Forelimb muscle (tissue), 1 donor: ENCODE measurements around the gene RFC2. TPM values are rescaled to one million over a fixed set of nuclear protein-coding genes. Genes with fewer than 3 reads are reported as not detected.

Experiments
- DNase-seq: peaks from one replicate; pipeline ENCODE4 v3.0.0-alpha.2; 2013; ENCODE audit warnings: low read depth
- polyA plus RNA-seq: library from polyadenylated mRNA; unstranded; fragments of 120-200 nt; gene quantifications from one replicate; pipeline ENCODE4 v1.2.1, GENCODE V29; 2013; ENCODE audit not compliant: insufficient read length

The RFC2 gene
- polyA plus RNA-seq, 1 donor, result 38.1 TPM

- no peak for DNase-seq
These were observed 63.0 kb downstream of the RFC2 start for GRCh38 chr7:74191231-74191630.

DNA sequence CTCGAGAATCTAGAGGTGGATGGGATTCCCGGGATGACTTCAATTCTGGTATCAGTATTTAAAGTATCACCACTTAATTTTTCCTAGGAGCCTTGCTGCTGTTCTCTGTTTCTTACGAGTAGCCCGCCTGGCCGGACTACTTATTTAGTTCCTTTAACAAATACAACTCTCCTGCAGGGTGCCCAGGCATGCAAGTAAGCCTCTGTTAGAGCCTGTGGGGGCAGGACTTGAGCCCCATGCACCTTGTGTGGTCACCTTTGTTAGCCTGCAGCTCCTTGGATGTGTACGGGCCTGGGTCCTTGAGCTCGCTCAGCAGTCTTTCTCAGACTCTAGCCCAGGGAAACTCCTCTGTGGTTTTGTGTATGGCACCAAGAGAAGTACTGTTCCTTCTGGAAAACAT, 63.9 kb downstream of the RFC2 start:
- DNase-seq, result no peak

- DNase-seq, result no peak
These were observed 66.1 kb downstream of the RFC2 start for GRCh38 chr7:74187915-74188675.

DNA sequence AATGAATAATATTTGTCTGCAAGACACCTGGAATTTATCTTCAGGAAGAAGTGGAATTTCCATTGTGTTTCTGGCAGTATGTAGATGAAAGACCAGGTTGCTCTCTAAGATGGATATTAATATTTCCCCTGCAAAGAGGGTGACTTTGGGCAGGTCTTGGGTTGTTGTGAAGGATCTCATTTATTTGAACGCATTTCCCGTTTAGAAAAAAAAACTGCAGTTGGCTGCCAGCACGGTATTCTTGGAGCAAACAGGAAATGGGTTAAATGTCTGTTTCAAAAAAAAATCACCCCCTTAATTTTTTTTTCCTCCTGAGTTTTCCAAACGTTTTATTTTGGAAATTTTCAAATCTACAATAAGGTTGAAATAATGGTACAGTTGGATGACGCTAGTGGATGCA, 68.6 kb downstream of the RFC2 start:
- no peak for DNase-seq

DNA sequence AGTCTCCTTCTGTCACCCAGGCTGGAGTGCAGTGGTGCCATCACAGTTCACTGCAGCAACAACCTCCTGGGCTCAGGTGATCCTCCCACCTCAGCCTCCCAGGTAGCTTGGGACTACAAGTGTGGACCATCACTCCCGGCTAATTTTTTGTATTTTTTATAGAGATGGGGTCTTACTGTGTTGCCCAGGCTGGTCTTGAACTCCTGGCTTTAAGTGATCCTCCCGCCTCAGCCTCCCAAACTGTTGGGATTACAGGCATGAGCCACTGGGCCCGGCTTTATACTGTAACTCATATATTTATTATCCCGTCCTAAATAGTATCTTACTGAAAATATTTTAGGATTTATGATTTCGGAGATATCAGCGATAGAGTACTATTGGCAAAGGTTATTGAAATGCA, 69.2 kb downstream of the RFC2 start:
- DNase-seq, result no peak

DNA sequence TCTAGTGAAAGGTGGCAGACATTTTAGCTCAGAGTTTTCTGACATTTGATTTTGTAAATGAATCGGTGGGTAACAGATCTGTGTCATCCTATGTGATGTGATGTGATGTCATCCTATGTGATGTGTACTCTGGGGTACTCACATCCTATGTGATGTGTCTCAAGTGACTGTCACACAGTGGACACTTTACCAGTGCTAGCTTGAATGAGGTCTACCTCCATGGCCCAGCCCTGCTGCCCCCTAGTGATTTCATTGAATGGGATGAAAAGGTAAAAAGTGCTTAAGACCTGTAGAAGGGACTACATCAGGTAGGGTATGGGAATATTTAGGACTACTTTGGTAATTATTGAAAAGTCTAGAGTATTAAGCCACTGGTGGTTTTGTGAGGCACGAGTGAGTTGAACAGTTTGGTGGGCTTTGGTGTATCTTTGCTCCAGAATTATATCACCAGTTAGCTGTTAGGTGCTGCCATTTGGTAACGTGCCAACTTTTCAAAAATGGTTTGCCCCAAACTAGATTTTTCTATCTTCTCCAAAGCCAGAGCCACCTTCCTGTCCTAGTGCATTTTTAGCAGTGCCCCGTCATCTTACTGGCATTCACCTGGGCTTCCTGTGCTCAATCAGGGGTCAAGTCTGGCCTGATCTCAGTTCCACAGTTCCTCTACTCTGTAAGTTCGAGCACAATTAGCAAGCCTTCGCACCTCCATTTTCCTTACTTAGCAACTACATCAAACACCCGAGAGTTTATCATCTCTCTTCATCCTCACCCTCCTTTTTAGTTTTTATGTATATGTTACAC, 70.3 kb downstream of the RFC2 start:
- DNase-seq, result no peak

GRCh38 chr7:74183142-74183541, 71.1 kb downstream of the RFC2 start:
- no peak for DNase-seq

DNA sequence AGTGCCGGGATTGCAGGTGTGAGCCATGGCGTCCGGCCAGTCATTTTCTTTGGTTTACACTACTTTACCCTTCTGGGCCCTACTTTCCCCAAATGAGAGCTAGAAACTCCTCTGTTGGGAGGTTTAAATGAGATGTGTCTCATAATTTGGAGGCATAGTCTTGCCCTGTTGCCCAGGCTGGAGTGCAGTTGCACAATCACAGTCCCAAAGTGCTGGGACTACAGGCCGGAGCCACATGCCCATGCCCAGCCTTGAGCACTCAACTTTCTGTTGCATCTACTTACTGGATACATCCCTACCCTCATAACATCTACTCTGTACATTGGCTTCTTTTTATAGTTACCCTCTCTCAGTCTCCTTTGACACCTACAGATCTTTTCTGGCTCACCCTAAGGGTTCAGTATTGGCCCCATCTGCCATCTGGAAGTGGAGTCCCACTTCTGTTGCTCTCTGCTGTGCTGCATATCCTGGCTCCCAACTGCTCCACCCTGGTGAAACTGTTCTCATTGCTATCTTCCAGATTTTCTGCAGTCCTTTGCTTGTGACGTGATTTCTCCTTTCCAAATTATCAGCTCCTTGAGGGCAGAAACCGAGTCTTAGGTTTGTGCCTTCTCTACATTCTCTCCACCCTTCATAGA, 71.6 kb downstream of the RFC2 start:
- DNase-seq, result no peak

DNA sequence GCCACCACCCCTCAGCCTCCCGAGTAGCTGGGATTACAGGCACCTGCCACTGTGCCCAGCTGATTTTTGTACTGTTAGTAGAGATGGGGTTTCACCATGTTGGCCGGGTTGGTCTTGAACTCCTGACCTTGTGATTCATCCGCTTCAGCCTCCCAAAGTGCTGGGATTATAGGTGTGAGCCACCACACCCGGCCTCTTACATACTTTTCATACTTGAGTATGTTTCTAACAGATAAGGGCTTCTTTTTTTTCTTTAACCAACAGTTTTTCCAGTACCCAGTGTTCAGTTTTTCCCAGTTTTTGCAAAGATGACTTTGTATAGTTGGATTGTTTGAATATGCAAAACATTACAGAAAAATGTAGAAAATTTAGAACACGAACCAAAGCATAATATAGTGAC, 72.4 kb downstream of the RFC2 start:
- no peak for DNase-seq

Other genes starting within 250 kb of the RFC2 start
- 91.6 TPM for gene ELN, start 226.2 kb downstream of the RFC2 start, polyA plus RNA-seq
- gene LIMK1, start 170.6 kb downstream of the RFC2 start, polyA plus RNA-seq, result 13.9 TPM
- gene EIF4H, start 80.0 kb downstream of the RFC2 start, polyA plus RNA-seq, result 208 TPM
- gene LAT2, start 44.4 kb downstream of the RFC2 start, polyA plus RNA-seq, result 4.3 TPM
- 18.5 TPM for gene CLIP2, start 35.0 kb upstream of the RFC2 start, polyA plus RNA-seq
- gene GTF2IRD1, start 199.5 kb upstream of the RFC2 start, polyA plus RNA-seq, result 48.0 TPM